Uterus (tissue), 4 donors: ENCODE measurements around the gene CELF2. TPM values are rescaled to one million over a fixed set of nuclear protein-coding genes. Genes with fewer than 3 reads are reported as not detected.

Source experiments
- DNase-seq, 2 donors: peaks; one replicate each; pipeline ENCODE4 v3.0.0-alpha.2; 2019 to 2020
- H3K27ac ChIP-seq, 2 donors: fragments of 200-600 bp; sonication (generic); 1 replicate in 1 of 2; 2 replicates in 1 of 2; pipeline ENCODE4 v1.5.1; 2016 to 2018
- H3K27me3 ChIP-seq, 2 donors: fragments of 200-600 bp; sonication (generic); one replicate each; pipeline ENCODE4 v1.5.1; 2018 to 2019; ENCODE audit warnings: control low read depth in 1 of 2
- H3K36me3 ChIP-seq, 2 donors: fragments of 200-600 bp; sonication (generic); one replicate each; pipeline ENCODE4 v1.5.1; 2019; ENCODE audit warnings: control low read depth in 1 of 2
- H3K4me1 ChIP-seq, 2 donors: fragments of 200-600 bp; sonication (generic); one replicate each; pipeline ENCODE4 v1.5.1; 2018 to 2019; ENCODE audit warnings: control low read depth in 1 of 2
- H3K4me3 ChIP-seq, 2 donors: fragments of 200-600 bp; sonication (generic); 1 replicate in 1 of 2; 2 replicates in 1 of 2; pipeline ENCODE4 v1.5.1; 2018 to 2019; ENCODE audit warnings: mild to moderate bottlenecking in 1 of 2
- H3K9me3 ChIP-seq, 2 donors: fragments of 200-600 bp; sonication (generic); one replicate each; pipeline ENCODE4 v1.5.1; 2019; ENCODE audit warnings: control low read depth in 1 of 2
- POLR2A ChIP-seq, 2 donors: fragments of 450-650 bp; IDR thresholded peaks; one replicate each; pipeline ENCODE4 v1.6.1; 2016; ENCODE audit warnings: antibody characterized with exemption in 2 of 2, mild to moderate bottlenecking in 1 of 2, moderate library complexity in 1 of 2
- intact Hi-C: fragments of 100-400 bp; cut with DNase I; formaldehyde crosslinking; loops from one replicate; pipeline ENCODE4 v1.15.1; 2023; ENCODE audit warnings: low total_unique reads
- total RNA-seq, 4 donors: library from RNA; depleted of rRNA in 3 of 4; stranded (reverse); fragments of >200 nt in 3 of 4; gene quantifications; one replicate each; pipeline versions ENCODE4 v1.1.0 to v1.2.4, GENCODE V29; 2014 to 2023
- TF ChIP-seq, protein P1 (sequence below), 4 experiments: fragments of 200-600 bp in 2 of 4; fragments of 450-650 bp in 2 of 4; sonication (generic) in 2 of 4; IDR thresholded peaks; one replicate each; pipeline ENCODE4 v1.5.1; 2016 to 2019; ENCODE audit warnings: antibody characterized with exemption in 4 of 4, mild to moderate bottlenecking in 2 of 4, moderate library complexity in 1 of 4
- donor health status: DM: yes; HTN: yes; CAD: no.

Gene CELF2
- total RNA-seq, 4 donors from 2014 or later, result 12.8 to 59.2 (median 44.0) TPM

GRCh38 chr10:11328264-11329061, 310.8 kb downstream of the CELF2 start:
- Histone ChIP-seq H3K4me3 (no peak overlapping the region), H3K27me3 (no peaks in the 10 kb centered on the region), H3K4me1 (no peaks in the 10 kb centered on the region), H3K36me3 (no peaks in the 10 kb centered on the region), H3K27ac (peak overlapping the region in 1 of 2 donors; percentile 53), H3K9me3 (no peaks in the 10 kb centered on the region)
- intact Hi-C loops, result no loop called here
- no peak for DNase-seq
- TF ChIP-seq, protein P1, sequence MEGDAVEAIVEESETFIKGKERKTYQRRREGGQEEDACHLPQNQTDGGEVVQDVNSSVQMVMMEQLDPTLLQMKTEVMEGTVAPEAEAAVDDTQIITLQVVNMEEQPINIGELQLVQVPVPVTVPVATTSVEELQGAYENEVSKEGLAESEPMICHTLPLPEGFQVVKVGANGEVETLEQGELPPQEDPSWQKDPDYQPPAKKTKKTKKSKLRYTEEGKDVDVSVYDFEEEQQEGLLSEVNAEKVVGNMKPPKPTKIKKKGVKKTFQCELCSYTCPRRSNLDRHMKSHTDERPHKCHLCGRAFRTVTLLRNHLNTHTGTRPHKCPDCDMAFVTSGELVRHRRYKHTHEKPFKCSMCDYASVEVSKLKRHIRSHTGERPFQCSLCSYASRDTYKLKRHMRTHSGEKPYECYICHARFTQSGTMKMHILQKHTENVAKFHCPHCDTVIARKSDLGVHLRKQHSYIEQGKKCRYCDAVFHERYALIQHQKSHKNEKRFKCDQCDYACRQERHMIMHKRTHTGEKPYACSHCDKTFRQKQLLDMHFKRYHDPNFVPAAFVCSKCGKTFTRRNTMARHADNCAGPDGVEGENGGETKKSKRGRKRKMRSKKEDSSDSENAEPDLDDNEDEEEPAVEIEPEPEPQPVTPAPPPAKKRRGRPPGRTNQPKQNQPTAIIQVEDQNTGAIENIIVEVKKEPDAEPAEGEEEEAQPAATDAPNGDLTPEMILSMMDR (IDR thresholded peaks at IDR 0.05), result no peak
- no peak for TF ChIP-seq POLR2A (IDR thresholded peaks at IDR 0.05)

GRCh38 chr10:11329062-11329673, 311.5 kb downstream of the CELF2 start:
- peak overlapping the region in 1 of 2 donors; percentile 54 for H3K27ac ChIP-seq
- H3K4me1 ChIP-seq, result no peaks in the 10 kb centered on the region
- H3K27me3 ChIP-seq, result no peaks in the 10 kb centered on the region
- no peaks in the 10 kb centered on the region for H3K9me3 ChIP-seq
- DNase-seq, result no peak
- intact Hi-C loops, result no loop called here
- no peak overlapping the region for H3K4me3 ChIP-seq
- no peak for TF ChIP-seq POLR2A (IDR thresholded peaks at IDR 0.05)
- TF ChIP-seq, protein P1 (IDR thresholded peaks at IDR 0.05), result no peak
- no peaks in the 10 kb centered on the region for H3K36me3 ChIP-seq

DNA sequence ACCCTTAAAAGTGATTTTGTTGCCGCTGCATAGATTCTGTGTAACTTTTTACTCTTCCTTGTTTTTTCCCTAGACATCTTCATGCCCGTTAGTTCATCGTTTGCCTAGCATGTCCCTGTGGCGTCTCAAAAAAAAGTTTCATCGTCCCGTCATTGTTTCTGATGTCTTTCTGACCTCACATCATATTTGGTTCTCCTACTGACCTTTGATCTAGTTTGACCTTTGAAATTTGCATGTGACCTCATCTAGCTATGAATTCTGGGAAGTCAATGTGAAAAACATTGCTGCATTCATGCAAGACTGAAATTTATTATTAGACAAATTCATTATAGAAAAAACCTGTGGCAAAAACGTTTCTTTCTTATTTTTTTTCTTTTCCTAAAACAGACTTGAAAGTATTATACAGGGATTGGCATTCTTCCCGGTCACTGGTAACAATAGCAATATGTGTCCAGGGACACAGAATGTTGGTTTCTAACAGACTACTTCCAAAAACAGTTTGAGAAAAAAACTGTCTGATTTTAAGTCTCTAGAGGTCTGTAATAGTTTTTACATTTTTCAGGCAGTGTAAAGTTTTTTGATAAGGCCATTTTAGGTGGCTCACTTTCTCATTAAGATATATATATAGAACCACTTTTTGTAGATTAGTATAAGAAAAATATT, 312.8 kb downstream of the CELF2 start:
- Histone ChIP-seq H3K36me3 (no peaks in the 10 kb centered on the region), H3K27ac (peak overlapping the region in 1 of 2 donors; percentile 54), H3K27me3 (no peaks in the 10 kb centered on the region), H3K4me3 (no peak overlapping the region), H3K9me3 (no peaks in the 10 kb centered on the region), H3K4me1 (no peaks in the 10 kb centered on the region)
- DNase-seq, result no peak
- intact Hi-C loops, result no loop called here
- TF ChIP-seq POLR2A (IDR thresholded peaks at IDR 0.05), result no peak
- TF ChIP-seq, protein P1 (IDR thresholded peaks at IDR 0.05), result no peak

GRCh38 chr10:11331046-11331577, 313.4 kb downstream of the CELF2 start:
- H3K36me3 ChIP-seq, result no peaks in the 10 kb centered on the region

More at GRCh38 chr10:11331046-11331577, 313.4 kb downstream of the CELF2 start:
- DNase-seq, result no peak
- no peaks in the 10 kb centered on the region for H3K27me3 ChIP-seq
- H3K4me3 ChIP-seq, result no peak overlapping the region
- TF ChIP-seq, protein P1 (IDR thresholded peaks at IDR 0.05), result no peak
- no peak for TF ChIP-seq POLR2A (IDR thresholded peaks at IDR 0.05)
- intact Hi-C loops, result no loop called here
- H3K4me1 ChIP-seq, result no peaks in the 10 kb centered on the region
- H3K27ac ChIP-seq, result no peak overlapping the region
- H3K9me3 ChIP-seq, result no peaks in the 10 kb centered on the region
